Gastrocnemius medialis (tissue), 4 donors: ENCODE measurements around the gene SPO11.
"Not testable (repeated sequence)": the region's sequence is repeated elsewhere in the genome, so short reads cannot be mapped to it uniquely, and the experiment has no call there.

Experiments used
- POLR2A ChIP-seq, 2 donors: fragments of 450-650 bp; IDR thresholded peaks; one replicate each; pipeline ENCODE4 v1.6.1; 2017; ENCODE audit warnings: antibody characterized with exemption in 2 of 2, mild to moderate bottlenecking in 2 of 2, moderate library complexity in 2 of 2
- TF ChIP-seq, protein P1 (sequence below), 5 experiments: fragments of 450-650 bp in 3 of 5; fragments of 200-600 bp in 2 of 5; sonication (generic) in 2 of 5; IDR thresholded peaks in 4 of 5; conservative IDR thresholded peaks in 1 of 5; 1 replicate in 4 of 5; 2 replicates in 1 of 5; pipeline ENCODE4 v1.5.1; 2016 to 2019; ENCODE audit warnings: antibody characterized with exemption in 5 of 5, mild to moderate bottlenecking in 3 of 5, moderate library complexity in 3 of 5

DNA sequence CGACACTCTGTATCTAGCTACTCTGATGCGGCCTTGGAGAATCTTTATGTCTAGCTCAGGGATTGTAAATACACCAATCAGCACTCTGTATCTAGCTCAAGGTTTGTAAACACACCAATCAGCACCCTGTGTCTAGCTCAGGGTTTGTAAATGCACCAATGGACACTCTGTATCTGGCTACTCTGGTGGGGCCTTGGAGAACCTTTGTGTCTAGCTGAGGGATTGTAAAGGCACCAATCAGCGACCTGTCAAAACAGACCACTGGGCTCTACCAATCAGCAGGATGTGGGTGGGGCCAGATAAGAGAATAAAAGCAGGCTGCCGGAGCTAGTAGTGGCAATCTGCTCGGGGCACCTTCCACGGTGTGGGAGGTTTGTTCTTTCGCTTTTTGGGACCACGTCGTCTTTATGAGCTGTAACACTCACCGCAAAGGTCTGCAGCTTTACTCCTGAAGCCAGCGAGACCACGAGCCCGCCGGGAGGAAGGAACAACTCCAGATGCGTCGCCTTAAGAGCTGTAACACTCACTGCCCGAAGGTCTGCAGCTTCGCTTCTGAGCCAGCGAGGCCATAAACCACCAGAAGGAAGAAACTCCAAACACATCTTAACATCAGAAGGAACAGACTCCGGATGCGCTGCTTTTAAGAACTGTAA is 19.4 kb downstream of the SPO11 start:
- TF ChIP-seq, protein P1, sequence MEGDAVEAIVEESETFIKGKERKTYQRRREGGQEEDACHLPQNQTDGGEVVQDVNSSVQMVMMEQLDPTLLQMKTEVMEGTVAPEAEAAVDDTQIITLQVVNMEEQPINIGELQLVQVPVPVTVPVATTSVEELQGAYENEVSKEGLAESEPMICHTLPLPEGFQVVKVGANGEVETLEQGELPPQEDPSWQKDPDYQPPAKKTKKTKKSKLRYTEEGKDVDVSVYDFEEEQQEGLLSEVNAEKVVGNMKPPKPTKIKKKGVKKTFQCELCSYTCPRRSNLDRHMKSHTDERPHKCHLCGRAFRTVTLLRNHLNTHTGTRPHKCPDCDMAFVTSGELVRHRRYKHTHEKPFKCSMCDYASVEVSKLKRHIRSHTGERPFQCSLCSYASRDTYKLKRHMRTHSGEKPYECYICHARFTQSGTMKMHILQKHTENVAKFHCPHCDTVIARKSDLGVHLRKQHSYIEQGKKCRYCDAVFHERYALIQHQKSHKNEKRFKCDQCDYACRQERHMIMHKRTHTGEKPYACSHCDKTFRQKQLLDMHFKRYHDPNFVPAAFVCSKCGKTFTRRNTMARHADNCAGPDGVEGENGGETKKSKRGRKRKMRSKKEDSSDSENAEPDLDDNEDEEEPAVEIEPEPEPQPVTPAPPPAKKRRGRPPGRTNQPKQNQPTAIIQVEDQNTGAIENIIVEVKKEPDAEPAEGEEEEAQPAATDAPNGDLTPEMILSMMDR (IDR thresholded peaks at IDR 0.05 in 4 of 5, conservative IDR thresholded peaks at IDR 0.05 in 1 of 5), result not testable (repeated sequence)
- TF ChIP-seq POLR2A (IDR thresholded peaks at IDR 0.05), result not testable (repeated sequence)
